Breast epithelium (tissue), 3 donors: ENCODE data around the gene MICAL3.

Experiments
- CTCF ChIP-seq, 3 donors: fragments of 450-650 bp; IDR thresholded peaks; one replicate each; pipeline ENCODE4 v1.5.1; 2016 to 2017; ENCODE audit warnings: antibody characterized with exemption in 3 of 3, mild to moderate bottlenecking in 3 of 3, moderate library complexity in 3 of 3
- POLR2A ChIP-seq: fragments of 450-650 bp; IDR thresholded peaks from one replicate; pipeline ENCODE4 v1.6.1; 2016; ENCODE audit warnings: antibody characterized with exemption, mild to moderate bottlenecking, moderate library complexity
- POLR2AphosphoS5 ChIP-seq, 3 donors: sonication (generic); formaldehyde crosslinking; IDR thresholded peaks; one replicate each; pipeline ENCODE4 v1.6.1; 2017; ENCODE audit warnings: antibody characterized with exemption in 3 of 3

- no peak for TF ChIP-seq CTCF (IDR thresholded peaks at IDR 0.05)
- TF ChIP-seq POLR2AphosphoS5 (IDR thresholded peaks at IDR 0.05) = no peak
- no peak for TF ChIP-seq POLR2A
Measured at GRCh38 chr22:17978027-17978426, 46.3 kb downstream of the MICAL3 start.
